Omental fat pad (tissue), 4 donors: ENCODE results near the gene LRCH3. TPM values are rescaled to one million over a fixed set of nuclear protein-coding genes. Genes with fewer than 3 reads are reported as not detected.

Experiments
- ATAC-seq: fragments of 150-250 bp; one replicate; pipeline ENCODE4 v1.9.1; 2016; ENCODE audit warnings: mild to moderate bottlenecking, moderate library complexity; ENCODE audit not compliant: low FRiP score
- DNase-seq: peaks from one replicate; pipeline ENCODE4 v3.0.0-alpha.2; 2019; ENCODE audit warnings: low spot score
- total RNA-seq, 4 donors: library from RNA; depleted of rRNA; stranded (reverse); fragments of >200 nt; gene quantifications; one replicate each; pipeline ENCODE4 v1.1.0, GENCODE V29; 2016
- TF ChIP-seq, protein P1 (sequence below), 3 donors: fragments of 450-650 bp; IDR thresholded peaks; one replicate each; pipeline ENCODE4 v1.5.1; 2016 to 2017; ENCODE audit warnings: antibody characterized with exemption in 3 of 3, mild to moderate bottlenecking in 3 of 3, moderate library complexity in 2 of 3

The LRCH3 gene
- total RNA-seq, 4 donors from 2014 or later: 34.8 to 70.9 (median 38.0) TPM

- no peak for ATAC-seq
- TF ChIP-seq, protein P1, sequence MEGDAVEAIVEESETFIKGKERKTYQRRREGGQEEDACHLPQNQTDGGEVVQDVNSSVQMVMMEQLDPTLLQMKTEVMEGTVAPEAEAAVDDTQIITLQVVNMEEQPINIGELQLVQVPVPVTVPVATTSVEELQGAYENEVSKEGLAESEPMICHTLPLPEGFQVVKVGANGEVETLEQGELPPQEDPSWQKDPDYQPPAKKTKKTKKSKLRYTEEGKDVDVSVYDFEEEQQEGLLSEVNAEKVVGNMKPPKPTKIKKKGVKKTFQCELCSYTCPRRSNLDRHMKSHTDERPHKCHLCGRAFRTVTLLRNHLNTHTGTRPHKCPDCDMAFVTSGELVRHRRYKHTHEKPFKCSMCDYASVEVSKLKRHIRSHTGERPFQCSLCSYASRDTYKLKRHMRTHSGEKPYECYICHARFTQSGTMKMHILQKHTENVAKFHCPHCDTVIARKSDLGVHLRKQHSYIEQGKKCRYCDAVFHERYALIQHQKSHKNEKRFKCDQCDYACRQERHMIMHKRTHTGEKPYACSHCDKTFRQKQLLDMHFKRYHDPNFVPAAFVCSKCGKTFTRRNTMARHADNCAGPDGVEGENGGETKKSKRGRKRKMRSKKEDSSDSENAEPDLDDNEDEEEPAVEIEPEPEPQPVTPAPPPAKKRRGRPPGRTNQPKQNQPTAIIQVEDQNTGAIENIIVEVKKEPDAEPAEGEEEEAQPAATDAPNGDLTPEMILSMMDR (IDR thresholded peaks at IDR 0.05): no peak
- DNase-seq: no peak
Observed at GRCh38 chr3:197889204-197889930, 98.3 kb downstream of the LRCH3 start.

- ATAC-seq (no peak), DNase-seq (no peak)
- TF ChIP-seq, protein P1 (IDR thresholded peaks at IDR 0.05): no peak
Observed at GRCh38 chr3:197890693-197891092, 99.6 kb downstream of the LRCH3 start.

DNA sequence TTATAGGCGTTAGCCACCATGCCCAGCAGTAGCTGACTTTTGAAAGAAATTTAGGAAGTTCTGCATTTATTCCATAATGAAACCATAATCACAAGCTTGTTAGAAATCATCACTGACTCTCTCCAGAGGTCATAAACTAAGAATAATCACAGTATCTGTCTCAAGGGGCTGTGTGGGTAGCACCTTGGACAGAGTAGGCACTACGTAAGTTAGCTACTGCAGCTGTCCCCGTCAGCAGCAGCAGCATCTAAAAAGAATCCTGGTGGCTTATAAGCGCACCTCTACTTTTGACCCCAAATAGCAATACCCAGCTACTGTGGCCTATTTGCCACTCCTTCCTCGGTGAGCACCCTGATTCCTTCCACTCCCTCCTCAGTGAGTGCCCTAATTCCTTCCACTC lies 101.1 kb downstream of the LRCH3 start:
- TF ChIP-seq, protein P1 (IDR thresholded peaks at IDR 0.05): no peak
- ATAC-seq (no peak), DNase-seq (no peak)

DNA sequence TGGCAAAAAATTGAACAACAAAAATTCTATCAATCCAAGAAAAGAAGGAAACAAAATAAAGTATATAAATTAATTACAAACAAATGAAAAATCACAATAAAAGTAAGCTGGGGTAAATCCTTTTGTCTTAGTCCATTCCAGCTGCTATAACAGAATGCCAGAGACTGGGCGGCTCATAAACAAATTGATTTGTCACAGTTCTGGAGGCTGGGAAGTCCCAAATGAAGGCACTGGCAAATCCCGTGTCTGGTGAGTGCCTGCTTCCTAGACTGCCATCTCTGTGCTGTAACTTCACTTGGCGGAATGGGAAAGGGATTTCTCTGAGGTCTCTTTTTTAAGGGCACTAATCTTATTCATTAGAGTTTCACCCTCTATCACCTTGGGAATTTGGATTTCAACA lies 105.4 kb downstream of the LRCH3 start:
- ATAC-seq: no peak
- TF ChIP-seq, protein P1 (IDR thresholded peaks at IDR 0.05): no peak
- no peak for DNase-seq

DNA sequence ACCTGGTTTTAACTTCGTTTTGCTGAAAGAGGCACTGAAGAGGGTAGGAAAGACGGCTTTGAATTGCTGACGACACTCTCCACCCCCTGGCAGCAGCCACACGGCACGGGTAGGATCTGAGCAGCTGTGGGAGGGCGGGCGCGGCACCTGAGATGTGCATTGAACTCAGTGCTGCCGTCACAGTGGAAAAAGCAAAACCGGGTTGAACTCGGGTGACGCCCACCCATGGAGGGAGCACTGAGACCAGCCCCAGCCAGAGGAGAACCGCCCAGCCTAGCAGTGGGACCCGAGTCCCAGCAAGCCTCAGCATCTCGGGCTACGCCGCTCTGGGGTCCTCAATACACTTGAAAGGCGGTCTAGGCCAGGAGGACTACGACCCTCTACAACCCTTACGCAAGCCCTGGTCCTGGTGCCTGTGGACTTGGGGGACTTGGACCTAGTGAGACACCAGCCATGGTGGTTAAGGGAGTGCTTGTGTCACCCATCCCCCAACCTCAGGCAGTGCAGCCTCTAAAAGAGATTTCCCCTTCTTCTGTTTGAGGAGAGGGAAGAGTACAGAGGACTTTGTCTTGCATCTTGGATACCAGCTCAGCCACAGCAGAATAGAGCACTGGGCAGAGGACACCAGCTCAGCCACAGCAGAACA lies 108.9 kb downstream of the LRCH3 start:
- TF ChIP-seq, protein P1 (IDR thresholded peaks at IDR 0.05): no peak
- DNase-seq: no peak
- no peak for ATAC-seq

DNA sequence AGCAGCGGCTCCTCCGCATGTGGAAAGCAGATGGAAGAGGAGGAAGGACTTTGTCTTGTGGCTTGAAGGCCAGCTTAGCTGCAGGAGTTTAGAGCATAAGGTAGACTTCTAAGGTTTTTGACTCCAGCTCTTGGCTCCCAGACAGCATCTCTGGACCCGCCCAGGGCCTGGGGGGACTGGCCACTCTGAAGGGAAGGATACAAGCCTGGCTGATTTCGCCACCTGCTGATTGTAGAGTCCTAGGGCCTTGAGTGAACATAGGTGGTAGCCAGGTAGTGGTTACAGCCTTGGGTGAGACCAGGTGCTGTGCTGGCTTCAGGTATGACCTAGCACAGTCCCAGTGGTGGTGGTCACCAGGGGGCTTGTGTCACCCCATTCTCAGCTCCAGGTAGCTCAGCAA lies 110.6 kb downstream of the LRCH3 start:
- no peak for DNase-seq
- ATAC-seq: no peak
- TF ChIP-seq, protein P1 (IDR thresholded peaks at IDR 0.05): no peak
